ENCODE results near the gene FIZ1.

DNA sequence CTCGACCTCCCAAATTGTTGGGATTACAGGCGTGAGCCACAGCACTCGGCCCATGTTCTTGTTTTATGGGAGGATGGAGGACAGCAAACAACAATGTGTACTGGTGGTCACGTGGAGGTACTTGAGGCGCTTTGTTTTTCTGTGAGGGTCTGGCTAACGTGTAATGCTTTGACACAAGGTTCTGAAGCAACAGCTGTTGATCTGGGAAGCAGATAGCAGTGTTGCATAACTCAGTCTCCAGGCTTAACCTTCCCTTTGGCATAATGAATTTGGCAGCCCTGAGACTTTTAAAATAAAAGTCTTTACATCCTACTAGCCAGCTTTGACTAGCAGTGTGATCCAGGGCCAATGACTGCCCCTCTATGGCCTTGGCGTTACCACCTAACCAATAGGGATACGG lies 34.5 kb upstream of the FIZ1 start:
- TF ChIP-seq ZFP30 (CRISPR knock-in tag; IDR thresholded peaks at IDR 0.05), result no peak
- no peak for TF ChIP-seq ZNF70 (CRISPR knock-in tag; IDR thresholded peaks at IDR 0.05)
- no peak for TF ChIP-seq TCF4 (CRISPR knock-in tag; IDR thresholded peaks at IDR 0.05; ENCODE audit: borderline replicate concordance)
- TF ChIP-seq TSHZ2 (CRISPR knock-in tag; IDR thresholded peaks at IDR 0.05), result no peak
- no peak for TF ChIP-seq CSDC2 (CRISPR knock-in tag; IDR thresholded peaks at IDR 0.05)
- TF ChIP-seq PATZ1 (CRISPR knock-in tag; IDR thresholded peaks at IDR 0.05; ENCODE audit: borderline replicate concordance), result no peak

Measured in SK-N-SH treated with all-trans-retinoic acid at 6 μM for 48 hours (cell line).